Measurements from ENCODE around the gene CNTN4.

The CNTN4 gene

GRCh38 chr3:2823437-2824211 is 725.0 kb downstream of the CNTN4 start:
- DNase-seq, result no peak

- no peak for DNase-seq
Observed at GRCh38 chr3:2826036-2826435, 727.4 kb downstream of the CNTN4 start.

- DNase-seq, result no peak
Observed at GRCh38 chr3:2826453-2826852, 727.8 kb downstream of the CNTN4 start.

- no peak for DNase-seq
Observed at GRCh38 chr3:2837239-2837638, 738.6 kb downstream of the CNTN4 start.

- no peak for DNase-seq
Observed at GRCh38 chr3:2837910-2838309, 739.2 kb downstream of the CNTN4 start.

GRCh38 chr3:2838546-2839157 is 740.0 kb downstream of the CNTN4 start:
- DNase-seq, result no peak

GRCh38 chr3:2839876-2840275 is 741.2 kb downstream of the CNTN4 start:
- no peak for DNase-seq

- DNase-seq, result no peak
Observed at GRCh38 chr3:2847062-2847841, 748.6 kb downstream of the CNTN4 start.

- DNase-seq, result no peak
Observed at GRCh38 chr3:2849092-2849491, 750.4 kb downstream of the CNTN4 start.

- no peak for DNase-seq
Observed at GRCh38 chr3:2850701-2851100, 752.0 kb downstream of the CNTN4 start.

- DNase-seq, result no peak
Observed at GRCh38 chr3:2851361-2851760, 752.7 kb downstream of the CNTN4 start.

GRCh38 chr3:2851835-2852234 is 753.2 kb downstream of the CNTN4 start:
- DNase-seq, result no peak

GRCh38 chr3:2853651-2854050 is 755.0 kb downstream of the CNTN4 start:
- no peak for DNase-seq

- no peak for DNase-seq
Observed at GRCh38 chr3:2856138-2857133, 757.8 kb downstream of the CNTN4 start.

GRCh38 chr3:2860626-2861025 is 762.0 kb downstream of the CNTN4 start:
- no peak for DNase-seq

- DNase-seq, result no peak
Observed at GRCh38 chr3:2861120-2861519, 762.5 kb downstream of the CNTN4 start.

- no peak for DNase-seq
Observed at GRCh38 chr3:2861920-2862319, 763.3 kb downstream of the CNTN4 start.

- no peak for DNase-seq
Observed at GRCh38 chr3:2862366-2862765, 763.7 kb downstream of the CNTN4 start.

GRCh38 chr3:2863127-2863526 is 764.5 kb downstream of the CNTN4 start:
- DNase-seq, result no peak

- no peak for DNase-seq
Observed at GRCh38 chr3:2869905-2870304, 771.2 kb downstream of the CNTN4 start.

- DNase-seq, result no peak
Observed at GRCh38 chr3:2870724-2871333, 772.2 kb downstream of the CNTN4 start.

GRCh38 chr3:2872884-2873283 is 774.2 kb downstream of the CNTN4 start:
- DNase-seq, result no peak

Data from DMS79 (cell line).